Measurements from ENCODE around the gene ATP6V1G1.

The ATP6V1G1 gene

GRCh38 chr9:114633438-114634089, 46.0 kb downstream of the ATP6V1G1 start:
- H3K4me3 ChIP-seq (ENCODE audit: control insufficient read depth, low read depth, low read length) = no peak overlapping the region
- TF ChIP-seq, protein P1, sequence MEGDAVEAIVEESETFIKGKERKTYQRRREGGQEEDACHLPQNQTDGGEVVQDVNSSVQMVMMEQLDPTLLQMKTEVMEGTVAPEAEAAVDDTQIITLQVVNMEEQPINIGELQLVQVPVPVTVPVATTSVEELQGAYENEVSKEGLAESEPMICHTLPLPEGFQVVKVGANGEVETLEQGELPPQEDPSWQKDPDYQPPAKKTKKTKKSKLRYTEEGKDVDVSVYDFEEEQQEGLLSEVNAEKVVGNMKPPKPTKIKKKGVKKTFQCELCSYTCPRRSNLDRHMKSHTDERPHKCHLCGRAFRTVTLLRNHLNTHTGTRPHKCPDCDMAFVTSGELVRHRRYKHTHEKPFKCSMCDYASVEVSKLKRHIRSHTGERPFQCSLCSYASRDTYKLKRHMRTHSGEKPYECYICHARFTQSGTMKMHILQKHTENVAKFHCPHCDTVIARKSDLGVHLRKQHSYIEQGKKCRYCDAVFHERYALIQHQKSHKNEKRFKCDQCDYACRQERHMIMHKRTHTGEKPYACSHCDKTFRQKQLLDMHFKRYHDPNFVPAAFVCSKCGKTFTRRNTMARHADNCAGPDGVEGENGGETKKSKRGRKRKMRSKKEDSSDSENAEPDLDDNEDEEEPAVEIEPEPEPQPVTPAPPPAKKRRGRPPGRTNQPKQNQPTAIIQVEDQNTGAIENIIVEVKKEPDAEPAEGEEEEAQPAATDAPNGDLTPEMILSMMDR (conservative IDR thresholded peaks at IDR 0.05; ENCODE audit: control insufficient read depth, insufficient read depth, low read depth, low read length) = no peak
- DNase-seq (ENCODE audit: low read depth) = no peak

DNA sequence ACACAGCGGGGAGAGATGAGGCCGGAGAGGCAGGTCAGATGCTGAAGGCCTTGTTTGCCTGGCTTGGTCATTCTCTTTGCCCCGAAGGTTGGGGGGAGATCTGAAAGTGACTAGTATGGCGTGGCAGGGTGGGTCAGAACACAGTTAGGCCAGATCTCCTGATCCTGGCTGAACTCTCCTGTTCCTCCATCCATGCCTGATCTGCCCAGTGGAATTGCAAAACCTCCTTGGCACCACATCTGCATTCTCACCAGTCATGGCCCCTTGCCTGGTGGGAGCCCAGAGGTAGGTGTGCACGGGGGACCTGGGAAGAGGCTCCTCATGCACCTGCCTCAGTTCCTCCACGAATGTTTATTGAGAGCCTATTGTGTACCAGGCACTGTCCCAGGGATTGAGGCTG, 46.8 kb downstream of the ATP6V1G1 start:
- no peak for DNase-seq (ENCODE audit: low read depth)
- no peak overlapping the region for H3K4me3 ChIP-seq (ENCODE audit: control insufficient read depth, low read depth, low read length)
- TF ChIP-seq, protein P1 (conservative IDR thresholded peaks at IDR 0.05; ENCODE audit: control insufficient read depth, insufficient read depth, low read depth, low read length) = no peak

DNA sequence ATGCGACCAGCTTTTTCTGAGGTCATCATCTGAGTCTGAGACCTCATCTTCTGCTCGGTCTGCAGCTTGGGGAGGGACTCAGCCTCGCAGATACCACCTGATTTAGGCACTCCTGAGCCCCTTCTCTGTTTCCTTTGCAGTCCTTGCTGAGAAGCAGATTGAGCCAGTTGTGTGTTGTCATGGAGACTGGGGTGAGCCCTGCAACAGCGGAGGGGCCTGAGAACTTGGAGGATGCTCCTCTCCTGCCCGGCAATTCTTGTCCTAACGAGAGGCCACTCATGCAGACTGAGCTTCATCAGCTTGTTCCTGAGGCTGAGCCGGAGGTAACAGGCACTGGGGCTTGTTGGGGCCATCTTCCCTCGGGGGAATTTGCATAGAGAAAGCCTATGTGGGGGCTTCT, 50.8 kb downstream of the ATP6V1G1 start:
- TF ChIP-seq, protein P1 (conservative IDR thresholded peaks at IDR 0.05; ENCODE audit: control insufficient read depth, insufficient read depth, low read depth, low read length) = no peak
- no peak overlapping the region for H3K4me3 ChIP-seq (ENCODE audit: control insufficient read depth, low read depth, low read length)
- DNase-seq (ENCODE audit: low read depth) = no peak

- TF ChIP-seq, protein P1 (conservative IDR thresholded peaks at IDR 0.05; ENCODE audit: control insufficient read depth, insufficient read depth, low read depth, low read length) = no peak
- no peak overlapping the region for H3K4me3 ChIP-seq (ENCODE audit: control insufficient read depth, low read depth, low read length)
- no peak for DNase-seq (ENCODE audit: low read depth)
Measured at GRCh38 chr9:114641967-114642366, 54.4 kb downstream of the ATP6V1G1 start.

GRCh38 chr9:114643001-114643400, 55.4 kb downstream of the ATP6V1G1 start:
- H3K4me3 ChIP-seq (ENCODE audit: control insufficient read depth, low read depth, low read length) = no peak overlapping the region
- TF ChIP-seq, protein P1 (conservative IDR thresholded peaks at IDR 0.05; ENCODE audit: control insufficient read depth, insufficient read depth, low read depth, low read length) = no peak
- DNase-seq (ENCODE audit: low read depth) = no peak

GRCh38 chr9:114643896-114644295, 56.3 kb downstream of the ATP6V1G1 start:
- no peak overlapping the region for H3K4me3 ChIP-seq (ENCODE audit: control insufficient read depth, low read depth, low read length)
- DNase-seq (ENCODE audit: low read depth) = no peak
- TF ChIP-seq, protein P1 (conservative IDR thresholded peaks at IDR 0.05; ENCODE audit: control insufficient read depth, insufficient read depth, low read depth, low read length) = no peak
